Neural cell (in vitro differentiated cells): ENCODE data around the gene FAM89A. TPM values are rescaled to one million over a fixed set of nuclear protein-coding genes. Genes with fewer than 3 reads are reported as not detected.

Experiments
- H2AFZ ChIP-seq: fragments of 200-600, 300-800 bp; sonication (generic), shearing (Covaris generic); 2 replicates; pipeline ENCODE4 v1.6.0; 2014; ENCODE audit warnings: low read depth, mild to moderate bottlenecking, antibody characterized with exemption, low read length, moderate library complexity
- H3F3A ChIP-seq: fragments of 200-600 bp; shearing (Covaris generic); 2 replicates; pipeline ENCODE4 v1.6.1; 2016; ENCODE audit warnings: mild to moderate bottlenecking, moderate library complexity, mixed read lengths, antibody characterized with exemption, low read length; ENCODE audit not compliant: insufficient read depth, poor library complexity, severe bottlenecking
- H3K27ac ChIP-seq: fragments of 200-600, 300-800 bp; sonication (generic), shearing (Covaris generic); 2 replicates; pipeline ENCODE4 v1.5.1; 2014; ENCODE audit warnings: mild to moderate bottlenecking, low read length, moderate library complexity
- H3K27me3 ChIP-seq: fragments of 300-800, 200-600 bp; sonication (generic), shearing (Covaris generic); 2 replicates; pipeline ENCODE4 v1.6.0; 2014; ENCODE audit warnings: mild to moderate bottlenecking, low read depth, low read length, moderate library complexity; ENCODE audit not compliant: insufficient read depth
- H3K36me3 ChIP-seq: fragments of 300-800, 200-600 bp; sonication (generic), shearing (Covaris generic); 2 replicates; pipeline ENCODE4 v1.5.1; 2014; ENCODE audit warnings: mild to moderate bottlenecking, antibody characterized with exemption, low read length, moderate library complexity; ENCODE audit not compliant: insufficient read depth
- H3K4me2 ChIP-seq: fragments of 300-800, 200-600 bp; sonication (generic), shearing (Covaris generic); 2 replicates; pipeline ENCODE4 v1.6.0; 2014; ENCODE audit warnings: mild to moderate bottlenecking, low read length
- H3K4me3 ChIP-seq: fragments of 300-800, 200-600 bp; sonication (generic), shearing (Covaris generic); 2 replicates; pipeline ENCODE4 v1.5.1; 2014; ENCODE audit warnings: mild to moderate bottlenecking, low read length, moderate library complexity
- H3K79me2 ChIP-seq: fragments of 200-600 bp; shearing (Covaris generic); replicated peaks from 2 replicates; pipeline ENCODE4 v1.6.0; 2014; ENCODE audit warnings: mild to moderate bottlenecking, low read length, moderate library complexity; ENCODE audit not compliant: insufficient read depth
- H3K9ac ChIP-seq: fragments of 300-800, 200-600 bp; sonication (generic), shearing (Covaris generic); 2 replicates; pipeline ENCODE4 v1.6.1; 2016; ENCODE audit warnings: mild to moderate bottlenecking, low read length, mixed read lengths
- H3K9me2 ChIP-seq: fragments of 200-600 bp; shearing (Covaris generic); 2 replicates; pipeline ENCODE4 v1.6.1; 2016; ENCODE audit warnings: mild to moderate bottlenecking, low read length, mixed read lengths; ENCODE audit not compliant: insufficient read depth
- H3K9me3 ChIP-seq: fragments of 200-600, 300-800 bp; sonication (generic), shearing (Covaris generic); 2 replicates; pipeline ENCODE4 v1.6.1; 2016; ENCODE audit warnings: mild to moderate bottlenecking, mixed run types, low read length, moderate library complexity, mixed read lengths
- H4K20me1 ChIP-seq: fragments of 200-600 bp; shearing (Covaris generic); 2 replicates; pipeline ENCODE4 v1.6.1; 2016; ENCODE audit warnings: mild to moderate bottlenecking, mixed run types; ENCODE audit not compliant: insufficient read depth
- CTCF ChIP-seq: fragments of 450-650 bp; IDR thresholded peaks from 2 replicates; pipeline ENCODE4 v1.5.1; 2014; ENCODE audit warnings: antibody characterized with exemption, mild to moderate bottlenecking, moderate library complexity; ENCODE audit not compliant: poor library complexity, severe bottlenecking
- EP300 ChIP-seq: fragments of 450-650 bp; conservative IDR thresholded peaks from 2 replicates; pipeline ENCODE4 v1.6.1; 2014; ENCODE audit warnings: antibody characterized with exemption, mild to moderate bottlenecking, moderate library complexity; ENCODE audit not compliant: poor library complexity, severe bottlenecking
- EZH2 ChIP-seq: fragments of 200-600, 300-800 bp; shearing (Covaris generic), sonication (generic); IDR thresholded peaks from 2 replicates; pipeline ENCODE4 v1.6.1; 2014; ENCODE audit warnings: antibody characterized with exemption, low read length, borderline replicate concordance, mild to moderate bottlenecking; ENCODE audit not compliant: insufficient read depth, poor library complexity, severe bottlenecking
- MXI1 ChIP-seq: fragments of 450-650 bp; conservative IDR thresholded peaks from 2 replicates; pipeline ENCODE4 v1.6.1; 2014; ENCODE audit warnings: antibody characterized with exemption, mild to moderate bottlenecking; ENCODE audit not compliant: poor library complexity, severe bottlenecking
- POLR2AphosphoS5 ChIP-seq: IDR thresholded peaks from 2 replicates; pipeline ENCODE4 v1.6.1; 2012
- RAD21 ChIP-seq: fragments of 450-650 bp; conservative IDR thresholded peaks from 2 replicates; pipeline ENCODE4 v1.6.1; 2014; ENCODE audit warnings: antibody characterized with exemption, mild to moderate bottlenecking, moderate library complexity
- REST ChIP-seq: IDR thresholded peaks from 2 replicates; pipeline ENCODE4 v1.6.1; 2012; ENCODE audit warnings: borderline replicate concordance
- SMC3 ChIP-seq: fragments of 450-650 bp; conservative IDR thresholded peaks from 2 replicates; pipeline ENCODE4 v1.6.1; 2014; ENCODE audit warnings: antibody characterized with exemption, mild to moderate bottlenecking, moderate library complexity; ENCODE audit not compliant: poor library complexity
- TAF1 ChIP-seq: IDR thresholded peaks from 2 replicates; pipeline ENCODE4 v1.6.1; 2012; ENCODE audit warnings: low read depth
- polyA minus RNA-seq: library from RNA; depleted of rRNA, polyadenylated mRNA; stranded (reverse); fragments of >200 nt; gene quantifications from 2 replicates; pipeline ENCODE4 v1.2.3, GENCODE V29; 2014
- polyA plus RNA-seq: library from polyadenylated mRNA; depleted of rRNA; stranded (reverse); fragments of >200 nt; gene quantifications from 2 replicates; pipeline ENCODE4 v1.2.3, GENCODE V29; 2014

FAM89A gene
- polyA plus RNA-seq (0.20 and 0.32 TPM in 2 replicates), polyA minus RNA-seq (not detected in 2 replicates)

- Histone ChIP-seq H2AFZ (peak within 1 kb of the TSS; percentile 0), H3F3A (no peaks in the 10 kb centered on the region), H3K4me2 (no peak within 1 kb of the TSS), H3K79me2 (no peaks in the 10 kb centered on the region), H3K27ac (no peak within 1 kb of the TSS), H3K27me3 (peaks cover 49% of the 10 kb centered on the region), H3K4me3 (peak within 1 kb of the TSS; percentile 78), H3K9ac (peak within 1 kb of the TSS; percentile 36), H4K20me1 (no peaks in the 10 kb centered on the region), H3K9me2 (no peaks in the 10 kb centered on the region), H3K36me3 (no peaks in the 10 kb centered on the region), H3K9me3 (no peaks in the 10 kb centered on the region)
- no peak for TF ChIP-seq SMC3
- TF ChIP-seq TAF1 = no peak
- TF ChIP-seq RAD21 = no peak
- no peak for TF ChIP-seq EZH2
- TF ChIP-seq MXI1 = no peak
- TF ChIP-seq CTCF = no peak
- no peak for TF ChIP-seq REST
- no peak for TF ChIP-seq POLR2AphosphoS5
- TF ChIP-seq EP300 = no peak
These were observed at the start of gene FAM89A for GRCh38 chr1:231040019-231040799. FAM89A (minus strand) TSS chr1:231040254; CDS start chr1:231040211, 43 bp downstream.

- no peaks in the 10 kb centered on the region for H3K9me3 ChIP-seq
- no peak overlapping the region for H2AFZ ChIP-seq
- no peak overlapping the region for H3K9ac ChIP-seq
- H3F3A ChIP-seq = no peaks in the 10 kb centered on the region
- no peak for TF ChIP-seq TAF1
- TF ChIP-seq REST = no peak
- TF ChIP-seq CTCF = no peak
- TF ChIP-seq EZH2 = no peak
- no peak for TF ChIP-seq SMC3
- no peak for TF ChIP-seq RAD21
- no peak for TF ChIP-seq MXI1
- no peak for TF ChIP-seq EP300
- no peak for TF ChIP-seq POLR2AphosphoS5
- H3K79me2 ChIP-seq = no peaks in the 10 kb centered on the region
- no peaks in the 10 kb centered on the region for H3K9me2 ChIP-seq
- no peak overlapping the region for H3K27ac ChIP-seq
- H3K4me3 ChIP-seq = no peak overlapping the region
- H3K36me3 ChIP-seq = no peaks in the 10 kb centered on the region
- no peaks in the 10 kb centered on the region for H4K20me1 ChIP-seq
- no peak overlapping the region for H3K4me2 ChIP-seq
- H3K27me3 ChIP-seq = no peaks in the 10 kb centered on the region
These were observed 44.3 kb upstream of the FAM89A start for GRCh38 chr1:231084353-231084752.
